CD4-positive, CD25-positive, alpha-beta regulatory T cell (primary cell): ENCODE data around the gene CYP51A1. TPM values are rescaled to one million over a fixed set of nuclear protein-coding genes. Genes with fewer than 3 reads are reported as not detected.
"Not testable (repeated sequence)": the region's sequence is repeated elsewhere in the genome, so short reads cannot be mapped to it uniquely, and the experiment has no call there.

Experiments used
- ATAC-seq, 2 donors: fragments of 150-1000 bp; cut with Tn5 transposase; one replicate each; pipeline ENCODE4 v1.10.0; 2021; ENCODE audit warnings: low read depth in 2 of 2, moderate number of reproducible peaks in 2 of 2, moderate library complexity in 1 of 2
- DNase-seq, 3 donors: peaks; one replicate each; pipeline versions ENCODE4 v3.0.0 to v3.0.0-alpha.2; 2012 to 2022; ENCODE audit warnings: mixed read lengths in 1 of 3
- H3K27ac ChIP-seq: one replicate; pipeline ENCODE4 v1.7.0; 2013; ENCODE audit warnings: mild to moderate bottlenecking, low read length; ENCODE audit not compliant: insufficient read depth, poor library complexity, severe bottlenecking
- H3K27me3 ChIP-seq: one replicate; pipeline ENCODE4 v1.7.0; 2013; ENCODE audit warnings: low read length; ENCODE audit not compliant: control insufficient read depth, insufficient read depth
- H3K36me3 ChIP-seq: one replicate; pipeline ENCODE4 v1.7.0; 2013; ENCODE audit warnings: mild to moderate bottlenecking, low read length, moderate library complexity; ENCODE audit not compliant: control insufficient read depth, insufficient read depth
- H3K4me1 ChIP-seq: 2 replicates; pipeline ENCODE4 v1.7.0; 2013; ENCODE audit warnings: mild to moderate bottlenecking, low read length; ENCODE audit not compliant: insufficient read depth, control insufficient read depth, poor library complexity, severe bottlenecking
- H3K4me3 ChIP-seq: one replicate; pipeline ENCODE4 v1.7.0; 2013; ENCODE audit warnings: low read depth, mild to moderate bottlenecking, low read length, moderate library complexity
- H3K9me3 ChIP-seq, 2 experiments: 1 replicate in 1 of 2; 2 replicates in 1 of 2; pipeline ENCODE4 v1.7.0; 2013; ENCODE audit warnings: low read length in 2 of 2, mild to moderate bottlenecking in 1 of 2, moderate library complexity in 1 of 2; ENCODE audit not compliant: control insufficient read depth in 2 of 2
- H3K27ac Mint-ChIP-seq, 3 donors: one replicate each; pipeline ENCODE4 v1.8.0; 2020 to 2022; ENCODE audit warnings: mild to moderate bottlenecking in 3 of 3, mixed read lengths in 3 of 3, moderate library complexity in 2 of 3
- H3K27me3 Mint-ChIP-seq: one replicate; pipeline ENCODE4 v1.8.0; 2022; ENCODE audit warnings: mild to moderate bottlenecking, mixed read lengths
- H3K36me3 Mint-ChIP-seq: one replicate; pipeline ENCODE4 v1.8.0; 2020; ENCODE audit warnings: mixed read lengths
- H3K4me1 Mint-ChIP-seq, 4 donors: one replicate each; pipeline ENCODE4 v1.8.0; 2020 to 2022; ENCODE audit warnings: mixed read lengths in 4 of 4, mild to moderate bottlenecking in 1 of 4
- H3K4me3 Mint-ChIP-seq, 4 donors: one replicate each; pipeline ENCODE4 v1.8.0; 2020 to 2022; ENCODE audit warnings: mild to moderate bottlenecking in 4 of 4, mixed read lengths in 4 of 4, moderate library complexity in 3 of 4
- H3K9me3 Mint-ChIP-seq, 7 donors: one replicate each; pipeline ENCODE4 v1.8.0; 2020 to 2022; ENCODE audit warnings: mixed read lengths in 7 of 7, mild to moderate bottlenecking in 3 of 7, moderate library complexity in 2 of 7
- polyA plus RNA-seq, 4 donors: library from polyadenylated mRNA; unstranded; fragments of 300-500 nt; fragmentation: Illumina TruSeq; gene quantifications; one replicate each; pipeline ENCODE4 v1.2.3, GENCODE V29; 2021
- total RNA-seq: library from RNA; stranded (reverse); gene quantifications from one replicate; pipeline ENCODE4 v1.2.3, GENCODE V29; 2022

CYP51A1 gene
- total and polyA plus RNA-seq, 5 donors from 2014 or later: 11.2 to 29.0 (median 15.3) TPM

GRCh38 chr7:92156990-92157389 is 22.7 kb upstream of the CYP51A1 start:
- Mint-ChIP-seq H3K9me3 (peaks cover 0 to 2% (median 0%) of the 10 kb centered on the region in 7 donors), H3K4me1 (peaks cover 0 to 3% (median 0%) of the 10 kb centered on the region in 4 donors), H3K36me3 (no peaks in the 10 kb centered on the region), H3K27me3 (peaks cover 17% of the 10 kb centered on the region), H3K4me3 (no peak overlapping the region), H3K27ac (no peak overlapping the region)
- no peaks in the 10 kb centered on the region for H3K4me1 ChIP-seq
- no peak for ATAC-seq
- peaks cover 6% of the 10 kb centered on the region for H3K27me3 ChIP-seq
- no peak overlapping the region for H3K4me3 ChIP-seq
- no peak overlapping the region for H3K27ac ChIP-seq
- no peak for DNase-seq
- H3K36me3 ChIP-seq: no peaks in the 10 kb centered on the region
- no peaks in the 10 kb centered on the region for H3K9me3 ChIP-seq

GRCh38 chr7:92155108-92155739 is 20.9 kb upstream of the CYP51A1 start:
- no peaks in the 10 kb centered on the region for H3K36me3 Mint-ChIP-seq
- DNase-seq (no peak), ATAC-seq (no peak)

GRCh38 chr7:92150450-92151017 is 16.3 kb upstream of the CYP51A1 start:
- no peaks in the 10 kb centered on the region for H3K4me1 ChIP-seq
- no peak overlapping the region for H3K4me3 ChIP-seq
- H3K9me3 ChIP-seq: no peaks in the 10 kb centered on the region
- no peaks in the 10 kb centered on the region for H3K36me3 ChIP-seq
- no peaks in the 10 kb centered on the region for H3K4me1 Mint-ChIP-seq
- H3K27ac Mint-ChIP-seq: no peak overlapping the region
- ATAC-seq (no peak), DNase-seq (no peak)
- H3K4me3 Mint-ChIP-seq: no peak overlapping the region
- H3K27me3 Mint-ChIP-seq: peaks cover 5% of the 10 kb centered on the region
- H3K36me3 Mint-ChIP-seq: no peaks in the 10 kb centered on the region
- no peak overlapping the region for H3K27ac ChIP-seq
- H3K27me3 ChIP-seq: no peaks in the 10 kb centered on the region
- no peaks in the 10 kb centered on the region for H3K9me3 Mint-ChIP-seq

More at GRCh38 chr7:92155108-92155739, 20.9 kb upstream of the CYP51A1 start:
- H3K27ac Mint-ChIP-seq: no peak overlapping the region
- no peak overlapping the region for H3K27ac ChIP-seq
- H3K4me1 Mint-ChIP-seq: peaks cover 0 to 3% (median 0%) of the 10 kb centered on the region in 4 donors
- H3K36me3 ChIP-seq: no peaks in the 10 kb centered on the region
- H3K27me3 Mint-ChIP-seq: peaks cover 12% of the 10 kb centered on the region
- H3K27me3 ChIP-seq: no peaks in the 10 kb centered on the region
- no peaks in the 10 kb centered on the region for H3K4me1 ChIP-seq
- H3K9me3 Mint-ChIP-seq: no peaks in the 10 kb centered on the region
- no peak overlapping the region for H3K4me3 ChIP-seq
- H3K9me3 ChIP-seq: no peaks in the 10 kb centered on the region
- H3K4me3 Mint-ChIP-seq: no peak overlapping the region

DNA sequence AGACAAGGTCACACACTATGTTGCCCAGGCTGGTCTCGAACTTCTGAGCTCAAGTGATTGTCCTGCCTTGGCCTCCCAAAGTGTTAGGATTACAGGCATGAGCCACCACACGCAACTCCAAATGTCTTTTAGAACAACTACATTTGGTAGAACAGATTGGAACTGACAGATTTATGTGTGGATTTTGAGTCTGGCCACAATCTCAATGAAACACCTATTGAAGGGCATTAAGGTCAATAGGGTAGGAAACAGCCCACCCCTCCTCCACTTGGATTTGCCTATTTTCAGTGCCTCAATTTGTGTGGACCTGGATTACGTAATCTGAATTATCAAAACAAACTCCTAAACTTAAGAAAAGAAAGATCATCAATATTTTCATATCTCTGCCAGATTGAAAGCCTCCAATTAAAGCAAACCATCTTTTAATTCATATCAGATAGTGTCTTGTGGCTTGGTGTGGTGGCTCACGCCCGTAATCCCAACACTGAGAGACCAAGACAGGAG is 15.5 kb upstream of the CYP51A1 start:
- H3K27ac Mint-ChIP-seq: no peak overlapping the region
- H3K4me3 Mint-ChIP-seq: no peak overlapping the region
- no peaks in the 10 kb centered on the region for H3K27me3 ChIP-seq
- DNase-seq: no peak
- no peak overlapping the region for H3K4me3 ChIP-seq
- no peaks in the 10 kb centered on the region for H3K36me3 ChIP-seq
- H3K36me3 Mint-ChIP-seq: no peaks in the 10 kb centered on the region
- H3K9me3 ChIP-seq: no peaks in the 10 kb centered on the region
- H3K4me1 ChIP-seq: no peaks in the 10 kb centered on the region
- H3K27ac ChIP-seq: no peak overlapping the region
- H3K9me3 Mint-ChIP-seq: peaks cover 0 to under 1% (median 0%) of the 10 kb centered on the region in 7 donors
- ATAC-seq: no peak
- H3K4me1 Mint-ChIP-seq: no peaks in the 10 kb centered on the region
- H3K27me3 Mint-ChIP-seq: peaks cover 5% of the 10 kb centered on the region

DNA sequence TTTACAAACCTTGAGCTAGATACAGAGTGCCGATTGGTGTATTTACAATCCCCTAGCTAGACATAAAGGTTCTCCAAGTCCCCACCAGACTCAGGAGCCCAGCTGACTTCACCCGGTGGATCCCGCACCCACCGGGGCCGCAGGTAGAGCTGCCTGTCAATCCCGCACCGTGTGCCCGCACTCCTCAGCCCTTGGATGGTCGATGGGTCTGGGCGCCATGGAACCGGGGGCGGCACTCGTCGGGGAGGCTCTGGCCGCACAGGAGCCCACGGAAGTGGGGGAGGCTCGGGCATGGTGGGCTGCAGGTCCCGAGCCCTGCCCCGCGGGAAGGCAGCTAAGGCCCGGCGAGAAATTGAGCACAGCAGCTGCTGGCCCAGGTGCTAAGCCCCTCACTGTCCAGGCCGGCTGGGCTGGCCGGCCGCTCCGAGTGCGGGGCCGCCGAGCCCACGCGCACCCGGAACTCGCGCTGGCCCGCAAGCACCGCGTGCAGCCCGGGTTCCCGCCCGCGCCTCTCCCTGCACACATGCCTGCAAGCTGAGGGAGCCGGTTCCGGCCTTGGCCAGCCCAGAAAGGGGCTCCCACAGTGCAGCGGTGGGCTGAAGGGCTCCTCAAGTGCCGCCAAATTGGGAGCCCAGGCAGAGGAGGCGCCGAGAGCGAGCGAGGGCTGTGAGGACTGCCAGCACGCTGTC is 9.1 kb upstream of the CYP51A1 start:
- not testable (repeated sequence) for H3K9me3 Mint-ChIP-seq, H3K4me1 Mint-ChIP-seq, H3K4me3 Mint-ChIP-seq, H3K4me3 ChIP-seq, H3K4me1 ChIP-seq, H3K27me3 Mint-ChIP-seq, H3K27me3 ChIP-seq, H3K36me3 ChIP-seq, H3K27ac ChIP-seq, H3K9me3 ChIP-seq, H3K36me3 Mint-ChIP-seq, ATAC-seq, DNase-seq, H3K27ac Mint-ChIP-seq

DNA sequence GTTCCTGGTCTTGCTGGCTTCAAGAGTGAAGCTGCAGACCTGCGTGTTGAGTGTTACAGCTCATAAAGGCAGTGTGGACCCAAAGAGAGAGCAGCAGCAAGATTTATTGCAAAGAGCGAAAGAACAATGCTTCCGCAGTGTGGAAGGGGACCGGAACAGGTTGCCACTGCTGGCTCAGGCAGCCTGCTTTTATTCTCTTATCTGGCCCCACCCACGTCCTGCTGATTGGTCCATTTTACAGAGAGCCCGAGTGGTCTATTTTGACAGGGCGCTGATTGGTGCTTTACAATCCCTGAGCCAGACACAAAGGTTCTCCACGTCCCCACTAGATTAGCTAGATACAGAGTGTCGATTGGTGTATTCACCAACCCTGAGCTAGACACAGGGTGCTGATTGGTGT is 8.5 kb upstream of the CYP51A1 start:
- H3K36me3 ChIP-seq, H3K4me1 ChIP-seq, H3K9me3 ChIP-seq, H3K27ac ChIP-seq, H3K36me3 Mint-ChIP-seq, H3K27me3 ChIP-seq, H3K9me3 Mint-ChIP-seq, H3K4me3 ChIP-seq, H3K27me3 Mint-ChIP-seq, H3K4me1 Mint-ChIP-seq, ATAC-seq, DNase-seq: not testable (repeated sequence)
- Mint-ChIP-seq H3K27ac (peak overlapping the region in 1 of 3 donors; percentile 46), H3K4me3 (peak overlapping the region in 1 of 4 donors; percentile 43)

GRCh38 chr7:92141161-92141560 is 6.9 kb upstream of the CYP51A1 start:
- Mint-ChIP-seq H3K4me1 (no peaks in the 10 kb centered on the region), H3K9me3 (peaks cover 0 to 3% (median 0%) of the 10 kb centered on the region in 7 donors), H3K4me3 (no peak overlapping the region), H3K36me3 (no peaks in the 10 kb centered on the region), H3K27ac (no peak overlapping the region), H3K27me3 (no peaks in the 10 kb centered on the region)
- no peaks in the 10 kb centered on the region for H3K4me1 ChIP-seq
- DNase-seq (no peak), ATAC-seq (no peak)
- no peaks in the 10 kb centered on the region for H3K27me3 ChIP-seq
- no peak overlapping the region for H3K4me3 ChIP-seq
- H3K36me3 ChIP-seq: no peaks in the 10 kb centered on the region
- H3K27ac ChIP-seq: no peak overlapping the region
- H3K9me3 ChIP-seq: no peaks in the 10 kb centered on the region
